ENCODE data around the gene SLC16A11. TPM values are rescaled to one million over a fixed set of nuclear protein-coding genes. Genes with fewer than 3 reads are reported as not detected.

SLC16A11 gene
- total RNA-seq, 1 donor from 2014 or later: 3.6 TPM

DNA sequence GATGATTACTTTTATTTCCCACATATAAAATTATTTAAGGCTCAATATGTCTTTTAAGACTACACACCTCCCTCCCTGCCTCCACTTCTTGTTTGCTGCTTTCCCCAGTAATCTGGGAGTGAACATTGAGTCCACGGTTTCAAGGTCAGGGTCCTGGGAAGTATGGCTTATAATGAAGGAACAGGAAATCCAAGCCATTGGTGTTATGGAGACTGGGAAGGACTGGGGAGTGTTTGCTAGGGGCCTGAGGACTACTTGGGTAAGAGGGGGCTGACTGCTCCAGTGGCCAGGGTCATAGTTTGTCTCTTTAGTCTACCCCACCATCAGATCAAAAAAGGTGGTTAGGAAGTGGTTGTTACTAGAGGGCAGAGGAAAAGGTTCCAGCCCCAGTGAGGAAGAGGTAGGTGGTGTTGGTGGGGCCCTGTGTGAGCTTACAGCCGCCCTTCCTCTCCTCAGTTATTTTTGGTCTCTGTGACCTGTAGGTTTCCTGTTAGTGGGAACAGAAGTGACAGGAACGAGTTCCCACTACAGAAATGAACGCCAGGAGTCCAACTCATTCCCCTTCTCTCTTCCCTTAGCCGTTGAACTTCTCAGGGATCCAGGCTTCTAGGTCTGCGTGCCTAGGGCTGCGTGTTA lies 8.8 kb downstream of the SLC16A11 start:
- ChIA-PET CTCF (interaction anchor here (1.0 to 1.2 kb wide), 7 partner anchors 9 to 124 kb away, joined by 3 to 12 read pairs (median 4); no protein-coding TSS in a partner anchor), POLR2A (interaction anchor here (0.7 to 3.9 kb wide), 24 partner anchors 7 to 652 kb away, joined by 3 to 112 read pairs (median 4); partner anchors contain the start of genes ACADVL, BCL6B, CTDNEP1 and DLG4)
- intact Hi-C loops (cut with micrococcal nuclease): loop anchor here (1.0 kb wide), 3 partner anchors 8 to 21 kb away; a partner anchor contains a TSS
- Mint-ChIP-seq H3K27ac (peak overlapping the region; percentile 98), H3K36me3 (ENCODE audit: low read depth) (peaks cover 8% of the 10 kb centered on the region), H3K27me3 (no peaks in the 10 kb centered on the region), H3K4me1 (peaks cover 47% of the 10 kb centered on the region), H3K9me3 (no peaks in the 10 kb centered on the region), H3K4me3 (peak overlapping the region; percentile 94)
- TF ChIP-seq, protein P1, sequence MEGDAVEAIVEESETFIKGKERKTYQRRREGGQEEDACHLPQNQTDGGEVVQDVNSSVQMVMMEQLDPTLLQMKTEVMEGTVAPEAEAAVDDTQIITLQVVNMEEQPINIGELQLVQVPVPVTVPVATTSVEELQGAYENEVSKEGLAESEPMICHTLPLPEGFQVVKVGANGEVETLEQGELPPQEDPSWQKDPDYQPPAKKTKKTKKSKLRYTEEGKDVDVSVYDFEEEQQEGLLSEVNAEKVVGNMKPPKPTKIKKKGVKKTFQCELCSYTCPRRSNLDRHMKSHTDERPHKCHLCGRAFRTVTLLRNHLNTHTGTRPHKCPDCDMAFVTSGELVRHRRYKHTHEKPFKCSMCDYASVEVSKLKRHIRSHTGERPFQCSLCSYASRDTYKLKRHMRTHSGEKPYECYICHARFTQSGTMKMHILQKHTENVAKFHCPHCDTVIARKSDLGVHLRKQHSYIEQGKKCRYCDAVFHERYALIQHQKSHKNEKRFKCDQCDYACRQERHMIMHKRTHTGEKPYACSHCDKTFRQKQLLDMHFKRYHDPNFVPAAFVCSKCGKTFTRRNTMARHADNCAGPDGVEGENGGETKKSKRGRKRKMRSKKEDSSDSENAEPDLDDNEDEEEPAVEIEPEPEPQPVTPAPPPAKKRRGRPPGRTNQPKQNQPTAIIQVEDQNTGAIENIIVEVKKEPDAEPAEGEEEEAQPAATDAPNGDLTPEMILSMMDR (IDR thresholded peaks at IDR 0.05): no peak
- DNase-seq (no peak), ATAC-seq (ENCODE audit: low read depth) (peak; percentile 19)

DNA sequence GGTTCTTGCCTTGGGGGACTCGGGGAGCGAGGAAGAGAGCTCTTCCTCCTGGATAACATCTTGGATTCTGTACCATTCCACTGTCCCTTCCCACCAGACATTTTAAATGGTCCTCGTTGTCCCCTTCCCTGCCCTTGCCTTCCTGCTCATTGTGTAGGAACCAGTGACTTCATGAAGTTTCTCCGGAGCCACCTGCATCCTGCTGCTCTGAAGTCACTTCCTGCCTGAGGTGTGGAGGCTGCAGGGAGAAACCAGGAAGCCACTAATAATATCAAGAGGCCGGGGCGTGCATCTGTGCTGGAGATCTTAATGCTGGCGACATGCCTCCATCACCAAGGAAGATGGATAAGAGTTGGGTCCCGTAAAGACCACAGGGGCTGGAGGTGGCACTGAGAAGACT lies 14.2 kb downstream of the SLC16A11 start:
- TF ChIP-seq, protein P1 (IDR thresholded peaks at IDR 0.05): no peak
- Mint-ChIP-seq H3K27me3 (no peaks in the 10 kb centered on the region), H3K36me3 (ENCODE audit: low read depth) (no peaks in the 10 kb centered on the region), H3K4me3 (peak overlapping the region; percentile 72), H3K9me3 (no peaks in the 10 kb centered on the region), H3K27ac (peak overlapping the region; percentile 81), H3K4me1 (peaks cover 25% of the 10 kb centered on the region)
- peak; percentile 62 for ATAC-seq (ENCODE audit: low read depth)
- DNase-seq: no peak
- ChIA-PET CTCF (interaction anchor here (1.1 kb wide), 1 partner anchor 16 kb away, joined by 3 read pairs; no protein-coding TSS in a partner anchor), POLR2A (no interaction called here)
- intact Hi-C loops (cut with micrococcal nuclease): no loop called here

DNA sequence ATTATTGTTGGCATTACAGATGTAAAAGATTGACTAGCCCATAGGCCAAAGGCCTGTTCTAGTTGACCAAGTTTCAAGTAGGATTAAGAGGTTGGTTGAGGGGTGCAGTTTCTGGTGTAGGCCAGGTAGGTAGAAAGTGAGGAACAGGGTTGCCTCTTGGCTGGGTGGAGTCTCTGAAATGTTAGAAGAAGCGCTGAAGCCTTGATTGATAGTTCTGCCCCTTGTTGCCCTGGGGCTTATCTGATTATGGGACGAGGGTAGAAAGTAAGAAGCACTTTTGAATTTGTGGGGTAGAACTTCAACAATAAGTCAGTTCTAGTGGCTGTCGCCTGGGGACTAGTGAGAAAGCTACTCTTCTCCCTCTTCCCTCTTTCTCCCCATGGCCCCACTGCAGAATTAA lies 14.8 kb downstream of the SLC16A11 start:
- Mint-ChIP-seq H3K4me3 (no peak overlapping the region), H3K27me3 (no peaks in the 10 kb centered on the region), H3K4me1 (peaks cover 21% of the 10 kb centered on the region), H3K9me3 (no peaks in the 10 kb centered on the region), H3K36me3 (ENCODE audit: low read depth) (no peaks in the 10 kb centered on the region), H3K27ac (no peak overlapping the region)
- POLR2A ChIA-PET: no interaction called here
- TF ChIP-seq, protein P1 (IDR thresholded peaks at IDR 0.05): no peak
- intact Hi-C loops (cut with micrococcal nuclease): no loop called here
- ATAC-seq (ENCODE audit: low read depth) (no peak), DNase-seq (no peak)
- CTCF ChIA-PET: interaction anchor here (1.1 kb wide), 1 partner anchor 16 kb away, joined by 3 read pairs; no protein-coding TSS in a partner anchor

DNA sequence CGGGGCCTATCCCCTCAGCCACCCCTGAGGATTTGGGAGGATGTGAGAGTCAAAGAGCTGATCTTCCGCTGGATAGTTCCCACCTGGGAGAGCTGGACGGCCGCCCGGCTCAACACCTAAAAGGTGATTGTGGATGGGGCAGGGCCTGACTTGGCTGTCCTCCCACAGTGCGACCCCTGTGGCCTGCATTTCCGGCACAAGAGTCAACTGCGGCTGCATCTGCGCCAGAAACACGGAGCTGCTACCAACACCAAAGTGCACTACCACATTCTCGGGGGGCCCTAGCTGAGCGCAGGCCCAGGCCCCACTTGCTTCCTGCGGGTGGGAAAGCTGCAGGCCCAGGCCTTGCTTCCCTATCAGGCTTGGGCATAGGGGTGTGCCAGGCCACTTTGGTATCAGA lies 16.6 kb downstream of the SLC16A11 start:
- POLR2A ChIA-PET: interaction anchor here (0.9 to 1.6 kb wide), 2 partner anchors 8 to 12 kb away, joined by 3 to 6 read pairs; partner anchors contain the start of gene SLC16A13
- Mint-ChIP-seq H3K36me3 (ENCODE audit: low read depth) (no peaks in the 10 kb centered on the region), H3K9me3 (no peaks in the 10 kb centered on the region), H3K27me3 (no peaks in the 10 kb centered on the region), H3K4me3 (no peak overlapping the region), H3K27ac (no peak overlapping the region), H3K4me1 (peaks cover 32% of the 10 kb centered on the region)
- CTCF ChIA-PET: interaction anchor here (1.8 kb wide), 1 partner anchor 8 kb away, joined by 5 read pairs; the partner anchor contains the start of gene SLC16A13
- TF ChIP-seq, protein P1 (IDR thresholded peaks at IDR 0.05): no peak
- intact Hi-C loops (cut with micrococcal nuclease): no loop called here
- ATAC-seq (ENCODE audit: low read depth) (no peak), DNase-seq (no peak)

DNA sequence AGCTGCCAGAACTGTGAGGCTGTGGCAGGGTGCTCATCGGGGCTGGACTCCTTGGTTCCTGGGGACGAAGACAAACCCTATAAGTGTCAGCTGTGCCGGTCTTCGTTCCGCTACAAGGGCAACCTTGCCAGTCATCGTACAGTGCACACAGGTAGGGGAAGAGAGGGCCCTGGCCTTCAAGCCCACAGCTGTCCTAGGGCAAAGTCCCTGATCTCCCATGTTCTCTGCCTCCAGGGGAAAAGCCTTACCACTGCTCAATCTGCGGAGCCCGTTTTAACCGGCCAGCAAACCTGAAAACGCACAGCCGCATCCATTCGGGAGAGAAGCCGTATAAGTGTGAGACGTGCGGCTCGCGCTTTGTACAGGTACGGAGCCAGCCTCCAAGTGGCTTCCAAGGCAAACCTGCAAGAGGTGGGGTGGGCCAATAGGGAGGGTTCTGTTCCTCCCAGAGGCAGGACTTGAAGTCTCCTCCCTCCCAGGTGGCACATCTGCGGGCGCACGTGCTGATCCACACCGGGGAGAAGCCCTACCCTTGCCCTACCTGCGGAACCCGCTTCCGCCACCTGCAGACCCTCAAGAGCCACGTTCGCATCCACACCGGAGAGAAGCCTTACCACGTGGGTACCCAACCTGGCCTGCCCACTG lies 17.3 kb downstream of the SLC16A11 start:
- ATAC-seq (ENCODE audit: low read depth): no peak
- CTCF ChIA-PET: interaction anchor here (1.8 kb wide), 1 partner anchor 9 kb away, joined by 5 read pairs; the partner anchor contains the start of gene SLC16A13
- Mint-ChIP-seq H3K36me3 (ENCODE audit: low read depth) (no peaks in the 10 kb centered on the region), H3K27ac (no peak overlapping the region), H3K4me3 (no peak overlapping the region), H3K9me3 (no peaks in the 10 kb centered on the region), H3K27me3 (no peaks in the 10 kb centered on the region), H3K4me1 (peaks cover 36% of the 10 kb centered on the region)
- TF ChIP-seq, protein P1 (IDR thresholded peaks at IDR 0.05): no peak
- POLR2A ChIA-PET: interaction anchor here (1.6 kb wide), 1 partner anchor 9 kb away, joined by 6 read pairs; the partner anchor contains the start of gene SLC16A13
- no peak for DNase-seq
- intact Hi-C loops (cut with micrococcal nuclease): no loop called here
